H1 (cell line): Measurements from ENCODE around the gene ADAMTS14. TPM values are rescaled to one million over a fixed set of nuclear protein-coding genes. Genes with fewer than 3 reads are reported as not detected.

Experiments used
- CTCF ChIA-PET: fragments of 300-600 bp; sonication (Branson Sonifier 250); formaldehyde crosslinking; loops from one replicate; lab custom pipeline; 2021; ENCODE audit not compliant: partially characterized antibody; lab: Charles Lee
- POLR2A ChIA-PET: fragments of 300-600 bp; sonication (Branson Sonifier 250); formaldehyde crosslinking; loops from one replicate; lab custom pipeline; 2021; ENCODE audit warnings: inconsistent platforms; ENCODE audit not compliant: partially characterized antibody; lab: Charles Lee
- DNase-seq, 2 experiments: peaks; one replicate each; pipeline versions ENCODE4 v3.0.0 to v3.0.0-alpha.2; 2010 to 2022; ENCODE audit warnings: low spot score in 2 of 2, low read depth in 1 of 2, mixed read lengths in 1 of 2
- FAIRE-seq: peaks from 2 replicates; lab custom pipeline; 2011; peaks lifted over from hg19 to GRCh38; lab: Jason Lieb, UNC
- H2AFZ ChIP-seq: 2 replicates; pipeline ENCODE4 v1.8.1; 2012; ENCODE audit warnings: low read length, inconsistent platforms
- H2AK5ac ChIP-seq: 2 replicates; pipeline ENCODE4 v1.6.1; 2013; ENCODE audit warnings: low read depth, low read length
- H2BK120ac ChIP-seq: replicated peaks from 2 replicates; pipeline ENCODE3; 2013; ENCODE audit warnings: low read depth, low read length, inconsistent platforms
- H2BK12ac ChIP-seq: 2 replicates; pipeline ENCODE4 v1.6.1; 2013; ENCODE audit warnings: low read depth, low read length
- H2BK15ac ChIP-seq: 2 replicates; pipeline ENCODE4 v1.6.1; 2013; ENCODE audit warnings: low read length
- H2BK20ac ChIP-seq: 2 replicates; pipeline ENCODE4 v1.6.1; 2013; ENCODE audit warnings: low read length
- H2BK5ac ChIP-seq: 2 replicates; pipeline ENCODE4 v1.6.1; 2013; ENCODE audit warnings: low read depth, low read length
- H3K14ac ChIP-seq: 2 replicates; pipeline ENCODE4 v1.6.1; 2013; ENCODE audit warnings: inconsistent platforms; ENCODE audit not compliant: insufficient read length
- H3K18ac ChIP-seq: 2 replicates; pipeline ENCODE4 v1.6.1; 2013; ENCODE audit warnings: low read length; ENCODE audit errors: extremely low read depth
- H3K23ac ChIP-seq: 2 replicates; pipeline ENCODE4 v1.6.1; 2013; ENCODE audit warnings: inconsistent platforms; ENCODE audit not compliant: insufficient read length
- H3K23me2 ChIP-seq: 2 replicates; pipeline ENCODE4 v1.6.1; 2013; ENCODE audit warnings: low read depth, low read length
- H3K27ac ChIP-seq: 2 replicates; pipeline ENCODE4 v1.6.1; 2011; ENCODE audit warnings: low read depth, low read length, inconsistent platforms
- H3K27me3 ChIP-seq, 4 experiments: replicated peaks in 1 of 4; 1 replicate in 1 of 4; 2 replicates in 3 of 4; pipeline versions ENCODE4 v1.6.1 to v1.8.1; 2011 to 2013; ENCODE audit warnings: low read length in 3 of 4, mild to moderate bottlenecking in 3 of 4, inconsistent platforms in 2 of 4, mixed read lengths in 2 of 4, moderate library complexity in 1 of 4; ENCODE audit not compliant: control insufficient read depth in 3 of 4, insufficient read depth in 3 of 4; ENCODE audit errors: extremely low read depth in 1 of 4
- H3K36me3 ChIP-seq, 4 experiments: 2 replicates each; pipeline versions ENCODE4 v1.6.1 to v1.8.1; 2011 to 2013; ENCODE audit warnings: mild to moderate bottlenecking in 4 of 4, low read length in 3 of 4, moderate library complexity in 2 of 4, control low read depth in 1 of 4, inconsistent platforms in 1 of 4; ENCODE audit not compliant: insufficient read depth in 4 of 4, control insufficient read depth in 2 of 4
- H3K4ac ChIP-seq: replicated peaks from 2 replicates; pipeline ENCODE3; 2013; ENCODE audit warnings: low read length, low read depth, mixed read lengths, inconsistent platforms; ENCODE audit not compliant: insufficient read length
- H3K4me1 ChIP-seq, 4 experiments: replicated peaks in 1 of 4; 1 replicate in 1 of 4; 2 replicates in 3 of 4; pipeline versions ENCODE4 v1.6.1 to v1.8.1; 2011 to 2013; ENCODE audit warnings: low read length in 3 of 4, inconsistent platforms in 2 of 4, mixed read lengths in 1 of 4; ENCODE audit not compliant: insufficient read depth in 4 of 4, control insufficient read depth in 3 of 4
- H3K4me2 ChIP-seq, 2 experiments: 2 replicates each; pipeline versions ENCODE4 v1.6.1 to v1.8.1; 2011 to 2013; ENCODE audit warnings: low read depth in 2 of 2, low read length in 2 of 2, control low read depth in 1 of 2, inconsistent platforms in 1 of 2, mild to moderate bottlenecking in 1 of 2; ENCODE audit not compliant: insufficient read depth in 1 of 2
- H3K4me3 ChIP-seq, 4 experiments: fragments of 200-600, 300-600 bp in 1 of 4; sonication (generic), shearing (Covaris generic), sonication (Bioruptor Twin) in 1 of 4; 2 replicates each; pipeline versions ENCODE4 v1.5.1 to v1.8.1; 2011 to 2016; ENCODE audit warnings: low read length in 4 of 4, low read depth in 3 of 4, control low read depth in 2 of 4, inconsistent platforms in 2 of 4, mild to moderate bottlenecking in 2 of 4, mixed read lengths in 1 of 4, moderate library complexity in 1 of 4; ENCODE audit not compliant: insufficient read depth in 2 of 4; ENCODE audit errors: extremely low read depth in 1 of 4
- H3K56ac ChIP-seq: replicated peaks from 2 replicates; pipeline ENCODE3; 2013; ENCODE audit warnings: low read depth, mild to moderate bottlenecking, mixed read lengths, low read length, inconsistent platforms; ENCODE audit not compliant: insufficient read length
- H3K79me1 ChIP-seq: 2 replicates; pipeline ENCODE4 v1.6.1; 2013; ENCODE audit warnings: low read depth, low read length, control low read depth
- H3K79me2 ChIP-seq, 2 experiments: 2 replicates each; pipeline versions ENCODE4 v1.6.1 to v1.8.1; 2012 to 2013; ENCODE audit warnings: low read length in 2 of 2, mild to moderate bottlenecking in 2 of 2, inconsistent platforms in 1 of 2; ENCODE audit not compliant: insufficient read depth in 2 of 2, control insufficient read depth in 1 of 2
- H3K9ac ChIP-seq, 4 experiments: replicated peaks in 1 of 4; 1 replicate in 1 of 4; 2 replicates in 3 of 4; pipeline versions ENCODE4 v1.6.1 to v1.8.1; 2011 to 2013; ENCODE audit warnings: low read depth in 3 of 4, low read length in 3 of 4, control low read depth in 2 of 4, mild to moderate bottlenecking in 2 of 4, moderate library complexity in 2 of 4, inconsistent platforms in 1 of 4; ENCODE audit errors: extremely low read depth in 1 of 4
- H3K9me3 ChIP-seq, 2 experiments: 2 replicates each; pipeline versions ENCODE4 v1.6.1 to v1.8.1; 2012 to 2013; ENCODE audit warnings: mild to moderate bottlenecking in 2 of 2, moderate library complexity in 2 of 2, control low read depth in 1 of 2, inconsistent platforms in 1 of 2, low read depth in 1 of 2, low read length in 1 of 2, mixed read lengths in 1 of 2; ENCODE audit not compliant: insufficient read depth in 2 of 2
- H4K20me1 ChIP-seq, 2 experiments: replicated peaks in 1 of 2; 2 replicates each; pipeline versions ENCODE3 to v1.8.1; 2011 to 2013; ENCODE audit warnings: inconsistent platforms in 2 of 2, low read length in 2 of 2, mild to moderate bottlenecking in 1 of 2; ENCODE audit not compliant: insufficient read depth in 2 of 2, control insufficient read depth in 1 of 2
- H4K5ac ChIP-seq: 2 replicates; pipeline ENCODE4 v1.6.1; 2013; ENCODE audit warnings: low read length, low read depth, mixed read lengths, inconsistent platforms; ENCODE audit not compliant: insufficient read length
- H4K8ac ChIP-seq: 2 replicates; pipeline ENCODE4 v1.8.0; 2013; ENCODE audit warnings: mild to moderate bottlenecking, moderate library complexity, low read length, inconsistent platforms; ENCODE audit not compliant: insufficient read depth; ENCODE audit errors: extremely low read depth
- H4K91ac ChIP-seq: replicated peaks from 2 replicates; pipeline ENCODE3; 2013; ENCODE audit warnings: low read length, mixed read lengths, inconsistent platforms; ENCODE audit not compliant: insufficient read length
- ATF2 ChIP-seq: IDR thresholded peaks from 2 replicates; pipeline ENCODE4 v1.6.1; 2012; ENCODE audit warnings: low read length, inconsistent platforms
- BCL11A ChIP-seq, 2 experiments: IDR thresholded peaks; one replicate each; pipeline ENCODE4 v1.6.1; 2011; ENCODE audit warnings: low read depth in 2 of 2, low read length in 2 of 2, mild to moderate bottlenecking in 2 of 2
- BRCA1 ChIP-seq: IDR thresholded peaks from 2 replicates; pipeline ENCODE4 v1.6.1; 2012; ENCODE audit warnings: low read depth, low read length, improper control_type of control experiment
- SRF ChIP-seq: IDR thresholded peaks from 2 replicates; pipeline ENCODE4 v1.6.1; 2011; ENCODE audit warnings: mild to moderate bottlenecking, low read depth, low read length, moderate library complexity
- TAF7 ChIP-seq: optimal IDR thresholded peaks from 2 replicates; pipeline ENCODE3; 2011; ENCODE audit warnings: low read depth, mild to moderate bottlenecking, inconsistent platforms, low read length, moderate library complexity, borderline replicate concordance
- WGBS, 2 experiments: shearing (Covaris generic) in 1 of 2; methylation state at CpG; one replicate each; pipeline versions ENCODE4 v1.1.6 to v1.1.7; 2013 to 2015; ENCODE audit warnings: low lambda C conversion rate in 2 of 2, mixed read lengths in 2 of 2, inconsistent platforms in 1 of 2, low coverage in 1 of 2, missing lambda C conversion rate in 1 of 2; ENCODE audit not compliant: insufficient replicate concordance in 2 of 2, insufficient coverage in 1 of 2, insufficient read length in 1 of 2; ENCODE audit errors: extremely low coverage in 1 of 2, missing lambda C conversion rate in 1 of 2; 5-methylcytosine and 5-hydroxymethylcytosine counted together
- polyA plus RNA-seq, 7 experiments: library from polyadenylated mRNA; depleted of rRNA in 3 of 7; stranded (reverse) in 5 of 7; unstranded in 2 of 7; fragments of >200 nt in 5 of 7; fragments of 200-250 nt in 2 of 7; gene quantifications; 1 replicate in 5 of 7; 2 replicates in 1 of 7; 4 replicates in 1 of 7; pipeline versions ENCODE4 v1.2.1 to v1.2.3, GENCODE V29; 2011 to 2013; ENCODE audit warnings: missing spikeins in 2 of 7, mixed read lengths in 2 of 7
- total RNA-seq: library from RNA; stranded (reverse); fragmentation: NEBNext Ultra II Directional; extraction: Animal tissue kit (Norgen Biotek cat#: 25700); gene quantifications from 2 replicates; pipeline ENCODE4 v1.2.1, GENCODE V29; 2021

The ADAMTS14 gene
- total and polyA plus RNA-seq, 2 of the 8 experiments (the other 6 are each of a cell fraction or from before 2014, with no cell fraction given): 2.0 to 2.3 TPM

GRCh38 chr10:70679498-70679897 is 7.2 kb downstream of the ADAMTS14 start:
- POLR2A ChIA-PET: interaction anchor here (1.4 kb wide), 1 partner anchor 9 kb away, joined by 5 read pairs; no protein-coding TSS in a partner anchor
- no peak overlapping the region for H2BK5ac ChIP-seq
- H2BK120ac ChIP-seq: no peak overlapping the region
- H2BK20ac ChIP-seq: no peak overlapping the region
- no peaks in the 10 kb centered on the region for H4K20me1 ChIP-seq
- H2BK15ac ChIP-seq: 0 out of 2 replicates have a peak overlapping the region, but pooled peaks have one; percentile 46
- no peaks in the 10 kb centered on the region for H3K23me2 ChIP-seq
- no peak for DNase-seq
- H3K4me3 ChIP-seq: no peak overlapping the region
- CTCF ChIA-PET: no interaction called here
- H3K27ac ChIP-seq: no peak overlapping the region
- no peak overlapping the region for H3K4ac ChIP-seq
- H4K8ac ChIP-seq: no peak overlapping the region
- FAIRE-seq: no peak
- no peak overlapping the region for H2AK5ac ChIP-seq
- 95% methylated on average over 10 of the region's 10 CpGs; no CpG with 5 or more reads in 1 of the 2 experiments for WGBS, 2 experiments
- no peak overlapping the region for H3K4me2 ChIP-seq
- H2AFZ ChIP-seq: no peak overlapping the region
- H2BK12ac ChIP-seq: no peak overlapping the region
- H4K5ac ChIP-seq: no peak overlapping the region
- H3K79me1 ChIP-seq: no peaks in the 10 kb centered on the region; the same call in 1 of the 2 replicates
- H3K36me3 ChIP-seq: no peaks in the 10 kb centered on the region
- no peak overlapping the region for H3K18ac ChIP-seq
- no peaks in the 10 kb centered on the region for H3K79me2 ChIP-seq
- H3K9ac ChIP-seq: no peak overlapping the region
- peaks cover 0 to 4% (median 1%) of the 10 kb centered on the region in 4 experiments; a peak in 2 of 7 replicates for H3K4me1 ChIP-seq
- no peak overlapping the region for H3K14ac ChIP-seq
- H3K9me3 ChIP-seq: no peaks in the 10 kb centered on the region
- no peak overlapping the region for H3K23ac ChIP-seq
- no peak overlapping the region for H3K56ac ChIP-seq
- TF ChIP-seq BCL11A (IDR thresholded peaks at IDR 0.05; ENCODE audit: low read depth in 2 of 2, low read length in 2 of 2) (no peak), ATF2 (no peak), BRCA1 (no peak), TAF7 (no peak), SRF (no peak)
- no peaks in the 10 kb centered on the region for H3K27me3 ChIP-seq
- H4K91ac ChIP-seq: no peak overlapping the region
